Skeletal muscle tissue (tissue), 4 donors: ENCODE measurements around the gene PHTF2. TPM values are rescaled to one million over a fixed set of nuclear protein-coding genes. Genes with fewer than 3 reads are reported as not detected.

ENCODE experiments used
- H3K27ac ChIP-seq: one replicate; pipeline ENCODE4 v1.7.0; 2013; ENCODE audit warnings: mild to moderate bottlenecking, low read depth, low read length, inconsistent platforms
- H3K27me3 ChIP-seq, 3 donors: one replicate each; pipeline ENCODE4 v1.7.0; 2013; ENCODE audit warnings: low read length in 3 of 3; ENCODE audit not compliant: control insufficient read depth in 3 of 3, insufficient read depth in 3 of 3
- H3K36me3 ChIP-seq, 3 donors: one replicate each; pipeline ENCODE4 v1.7.0; 2013; ENCODE audit warnings: low read length in 3 of 3; ENCODE audit not compliant: control insufficient read depth in 3 of 3, insufficient read depth in 3 of 3
- H3K4me1 ChIP-seq, 3 donors: one replicate each; pipeline ENCODE4 v1.7.0; 2013; ENCODE audit warnings: low read length in 3 of 3, mild to moderate bottlenecking in 3 of 3; ENCODE audit not compliant: control insufficient read depth in 3 of 3, insufficient read depth in 3 of 3
- H3K4me3 ChIP-seq, 3 donors: one replicate each; pipeline ENCODE4 v1.7.0; 2013; ENCODE audit warnings: low read length in 3 of 3
- H3K9ac ChIP-seq, 3 donors: one replicate each; pipeline ENCODE4 v1.7.0; 2013; ENCODE audit warnings: low read length in 3 of 3, mild to moderate bottlenecking in 3 of 3, moderate library complexity in 2 of 3, low read depth in 1 of 3
- H3K9me3 ChIP-seq, 3 donors: one replicate each; pipeline ENCODE4 v1.7.0; 2013; ENCODE audit warnings: low read length in 3 of 3; ENCODE audit not compliant: control insufficient read depth in 3 of 3
- total RNA-seq: library from RNA; depleted of rRNA; stranded (reverse); fragments of >200 nt; gene quantifications from one replicate; pipeline ENCODE4 v1.2.3, GENCODE V29; 2014
- donor health status: Osteomylitis.

The PHTF2 gene
- total RNA-seq, 1 donor from 2014 or later, result 14.6 TPM

DNA sequence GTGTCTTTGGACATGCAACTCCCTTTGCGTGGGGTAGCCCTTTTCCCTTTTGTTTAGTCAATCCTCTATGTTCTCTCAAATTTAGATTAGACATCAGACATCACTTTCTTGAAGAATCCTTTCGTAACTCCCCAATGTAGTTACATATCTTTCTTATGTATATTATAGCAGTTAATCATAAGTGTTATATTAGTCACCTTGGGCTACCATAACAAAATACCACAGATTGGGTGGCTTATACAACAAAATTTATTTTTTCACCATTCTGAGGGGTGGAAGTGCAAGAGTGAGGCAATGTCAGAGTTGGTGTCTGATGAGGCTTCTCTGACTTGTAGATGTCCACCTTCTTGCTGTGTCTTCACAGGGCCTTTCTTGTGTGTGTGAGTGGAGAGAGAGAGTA is 105.7 kb downstream of the PHTF2 start:
- Histone ChIP-seq H3K9ac (no peak overlapping the region), H3K4me3 (no peak overlapping the region), H3K9me3 (no peaks in the 10 kb centered on the region), H3K27me3 (no peaks in the 10 kb centered on the region), H3K4me1 (no peaks in the 10 kb centered on the region), H3K27ac (no peak overlapping the region), H3K36me3 (peaks cover 3 to 7% (median 4%) of the 10 kb centered on the region in 3 donors)

DNA sequence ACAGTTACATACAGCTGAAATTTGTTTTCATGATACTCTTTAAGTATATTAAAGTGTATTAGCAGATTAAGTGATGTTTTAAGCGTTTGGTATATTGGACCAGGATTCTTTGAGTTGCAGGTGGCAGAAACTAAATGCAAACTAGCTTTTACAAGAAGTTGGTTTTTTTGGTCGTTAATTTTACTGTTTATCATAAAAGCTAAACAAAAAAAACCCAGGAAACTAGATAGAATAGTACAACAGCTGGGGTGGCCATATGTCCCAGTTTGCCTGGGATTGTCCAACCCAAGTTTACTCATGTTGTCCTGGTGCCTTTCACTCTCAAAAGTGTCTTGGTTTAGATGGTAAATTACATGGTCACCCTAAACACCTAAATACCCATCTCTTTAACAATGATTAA is 108.7 kb downstream of the PHTF2 start:
- no peak overlapping the region for H3K27ac ChIP-seq
- H3K36me3 ChIP-seq, result peaks cover 1 to 15% (median 9%) of the 10 kb centered on the region in 3 donors
- no peak overlapping the region for H3K4me3 ChIP-seq
- H3K9me3 ChIP-seq, result no peaks in the 10 kb centered on the region
- H3K27me3 ChIP-seq, result no peaks in the 10 kb centered on the region
- H3K4me1 ChIP-seq, result no peaks in the 10 kb centered on the region
- H3K9ac ChIP-seq, result no peak overlapping the region

DNA sequence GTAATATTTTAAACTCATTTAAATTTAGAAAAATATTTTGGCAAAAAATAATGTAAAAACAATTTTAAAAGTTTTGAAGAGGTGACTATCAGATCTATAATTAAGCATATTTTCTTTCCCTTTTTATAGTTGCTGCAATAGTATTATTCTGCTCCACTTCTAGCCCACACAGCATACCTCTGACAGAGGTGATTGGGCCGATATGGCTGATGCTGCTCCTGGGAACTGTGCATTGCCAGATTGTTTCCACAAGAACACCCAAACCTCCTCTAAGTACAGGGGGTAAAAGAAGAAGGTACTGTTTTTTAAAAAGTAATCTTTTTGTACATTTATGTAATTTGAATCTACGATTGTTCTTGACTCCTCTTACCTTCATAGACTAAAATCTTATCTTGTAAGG is 110.1 kb downstream of the PHTF2 start:
- Histone ChIP-seq H3K9ac (no peak overlapping the region), H3K4me3 (no peak overlapping the region), H3K36me3 (peaks cover 0 to 13% (median 9%) of the 10 kb centered on the region in 3 donors), H3K27me3 (no peaks in the 10 kb centered on the region), H3K27ac (no peak overlapping the region), H3K9me3 (no peaks in the 10 kb centered on the region), H3K4me1 (no peaks in the 10 kb centered on the region)

DNA sequence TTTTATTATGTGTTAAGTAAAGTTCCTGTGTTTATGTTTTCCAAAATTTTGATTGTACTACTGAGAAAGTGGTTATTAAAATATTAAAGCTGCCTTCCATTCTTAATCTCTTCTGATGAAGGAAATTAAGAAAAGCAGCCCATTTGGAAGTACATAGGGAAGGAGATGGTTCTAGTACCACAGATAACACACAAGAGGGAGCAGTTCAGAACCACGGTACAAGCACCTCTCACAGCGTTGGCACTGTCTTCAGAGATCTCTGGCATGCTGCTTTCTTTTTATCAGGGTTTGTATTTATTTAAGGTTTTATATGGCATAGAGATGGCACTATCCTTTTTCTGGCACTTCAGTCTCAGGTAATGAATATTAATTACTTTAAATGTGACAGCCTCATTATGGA is 111.6 kb downstream of the PHTF2 start:
- no peaks in the 10 kb centered on the region for H3K27me3 ChIP-seq
- no peak overlapping the region for H3K27ac ChIP-seq
- H3K9me3 ChIP-seq, result no peaks in the 10 kb centered on the region
- no peaks in the 10 kb centered on the region for H3K4me1 ChIP-seq
- no peak overlapping the region for H3K4me3 ChIP-seq
- H3K36me3 ChIP-seq, result peaks cover 0 to 13% (median 9%) of the 10 kb centered on the region in 3 donors
- H3K9ac ChIP-seq, result no peak overlapping the region

DNA sequence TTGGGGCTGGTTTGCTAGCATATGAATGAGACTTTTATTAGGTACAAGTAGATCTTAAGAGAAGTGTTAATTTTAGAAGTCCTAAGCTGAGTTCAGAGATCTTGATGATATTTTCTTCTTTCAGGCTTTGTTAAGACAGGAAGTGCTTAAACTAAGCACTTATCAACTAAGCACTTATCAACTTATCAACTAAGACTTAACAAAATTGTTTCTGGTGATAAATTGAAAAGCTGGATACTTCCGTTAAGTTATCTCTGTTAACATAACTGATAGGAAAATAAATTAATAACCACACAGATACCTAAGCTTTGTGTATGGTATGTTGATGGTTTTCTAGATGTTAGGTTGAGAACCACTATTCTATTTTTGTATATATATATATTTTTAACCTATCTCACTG is 113.7 kb downstream of the PHTF2 start:
- Histone ChIP-seq H3K4me3 (no peak overlapping the region), H3K36me3 (peaks cover 0 to 13% (median 7%) of the 10 kb centered on the region in 3 donors), H3K9me3 (no peaks in the 10 kb centered on the region), H3K4me1 (no peaks in the 10 kb centered on the region), H3K27ac (no peak overlapping the region), H3K9ac (no peak overlapping the region), H3K27me3 (no peaks in the 10 kb centered on the region)

DNA sequence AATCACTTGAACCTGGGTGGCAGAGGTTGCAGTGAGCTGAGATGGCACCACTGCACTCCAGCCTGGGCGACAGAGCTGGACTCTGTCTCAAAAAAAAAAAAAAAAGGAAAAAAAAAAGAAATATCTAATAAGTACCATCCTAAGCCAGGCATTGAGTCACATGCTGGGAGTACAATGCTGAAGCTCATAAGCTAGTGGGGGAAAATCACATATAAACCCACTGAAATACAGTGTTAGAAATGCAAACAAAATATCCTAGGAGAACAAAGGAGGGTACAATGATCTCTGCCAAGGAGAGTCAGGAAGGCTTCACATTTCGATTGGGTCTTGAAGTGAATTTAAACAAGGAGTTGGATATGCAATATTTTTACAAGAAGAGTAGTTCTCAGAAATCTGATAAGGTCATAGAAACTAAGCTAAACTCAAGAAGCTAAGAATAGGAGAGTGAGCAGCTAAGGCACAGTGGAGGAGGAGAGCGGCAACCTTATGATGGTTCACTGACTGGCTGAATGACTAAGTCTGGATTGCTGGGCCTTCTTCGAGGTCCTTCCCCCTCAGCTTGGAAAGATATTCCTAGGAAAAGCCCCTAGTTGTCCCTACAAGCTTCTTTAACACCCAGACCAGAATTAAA is 115.5 kb downstream of the PHTF2 start:
- H3K4me3 ChIP-seq, result no peak overlapping the region
- H3K9ac ChIP-seq, result no peak overlapping the region
- no peaks in the 10 kb centered on the region for H3K9me3 ChIP-seq
- peak overlapping the region; percentile 4 for H3K27ac ChIP-seq
- no peaks in the 10 kb centered on the region for H3K4me1 ChIP-seq
- H3K27me3 ChIP-seq, result no peaks in the 10 kb centered on the region
- peaks cover 0 to 13% (median 10%) of the 10 kb centered on the region in 3 donors for H3K36me3 ChIP-seq

DNA sequence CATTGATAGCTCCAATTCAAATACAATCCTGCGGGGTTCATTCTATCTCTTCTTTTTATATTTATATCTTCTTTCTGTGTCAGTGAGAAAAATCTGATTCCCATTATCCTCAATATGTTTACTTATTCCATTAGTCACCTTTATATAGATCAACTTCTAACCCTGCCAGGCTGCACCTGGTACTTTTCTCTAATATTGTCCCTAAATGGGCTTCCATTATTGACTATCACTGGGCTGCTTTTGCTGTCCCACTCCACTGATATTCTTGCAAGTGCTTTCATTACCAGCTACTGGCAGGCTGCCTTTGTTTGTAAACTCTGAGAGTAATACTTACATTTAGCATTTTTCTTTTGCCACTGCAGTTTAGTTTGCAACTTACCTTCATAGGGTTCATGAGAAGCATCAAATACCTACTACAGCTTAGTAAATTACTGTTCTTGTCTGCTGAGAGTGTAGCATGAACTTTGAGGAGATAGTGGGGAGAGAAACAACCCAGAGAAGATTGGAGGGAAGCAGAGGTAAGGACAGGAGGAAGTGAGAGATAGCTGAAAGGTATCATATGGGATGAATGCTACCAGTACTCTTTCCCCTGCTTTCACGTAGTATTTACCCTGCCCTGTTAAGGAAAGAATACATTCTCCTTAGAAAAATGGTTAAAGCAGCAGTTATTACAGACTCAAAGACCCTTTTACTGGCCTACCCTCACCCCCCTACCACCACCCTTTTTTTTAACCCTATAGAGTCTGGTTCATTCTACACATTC is 119.1 kb downstream of the PHTF2 start:
- no peak overlapping the region for H3K4me3 ChIP-seq
- H3K27ac ChIP-seq, result no peak overlapping the region
- no peaks in the 10 kb centered on the region for H3K9me3 ChIP-seq
- H3K4me1 ChIP-seq, result no peaks in the 10 kb centered on the region
- H3K9ac ChIP-seq, result no peak overlapping the region
- H3K27me3 ChIP-seq, result no peaks in the 10 kb centered on the region
- H3K36me3 ChIP-seq, result peaks cover 3 to 16% (median 8%) of the 10 kb centered on the region in 3 donors

DNA sequence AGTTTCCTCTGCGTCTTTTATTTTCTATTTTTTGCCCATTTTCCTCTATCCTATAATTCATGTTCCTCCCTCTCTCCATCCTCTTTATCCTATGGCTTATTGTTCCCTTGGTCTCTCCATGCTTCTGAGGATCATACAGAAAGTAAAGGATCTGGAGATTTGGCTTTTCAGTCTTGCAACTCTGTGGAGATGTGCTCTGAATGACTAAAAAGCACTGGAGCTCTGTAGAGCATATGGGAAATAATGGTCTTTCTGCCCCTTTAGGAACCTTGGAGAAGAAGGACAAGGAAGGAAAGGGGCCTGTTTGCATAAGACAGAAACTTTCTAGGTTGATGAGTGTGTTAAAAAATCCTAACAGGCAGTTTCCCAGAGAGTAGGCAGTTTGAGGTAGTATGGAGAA is 120.1 kb downstream of the PHTF2 start:
- no peaks in the 10 kb centered on the region for H3K4me1 ChIP-seq
- H3K27me3 ChIP-seq, result no peaks in the 10 kb centered on the region
- H3K4me3 ChIP-seq, result no peak overlapping the region
- H3K36me3 ChIP-seq, result peaks cover 6 to 19% (median 8%) of the 10 kb centered on the region in 3 donors
- H3K27ac ChIP-seq, result no peak overlapping the region
- no peaks in the 10 kb centered on the region for H3K9me3 ChIP-seq
- H3K9ac ChIP-seq, result no peak overlapping the region

DNA sequence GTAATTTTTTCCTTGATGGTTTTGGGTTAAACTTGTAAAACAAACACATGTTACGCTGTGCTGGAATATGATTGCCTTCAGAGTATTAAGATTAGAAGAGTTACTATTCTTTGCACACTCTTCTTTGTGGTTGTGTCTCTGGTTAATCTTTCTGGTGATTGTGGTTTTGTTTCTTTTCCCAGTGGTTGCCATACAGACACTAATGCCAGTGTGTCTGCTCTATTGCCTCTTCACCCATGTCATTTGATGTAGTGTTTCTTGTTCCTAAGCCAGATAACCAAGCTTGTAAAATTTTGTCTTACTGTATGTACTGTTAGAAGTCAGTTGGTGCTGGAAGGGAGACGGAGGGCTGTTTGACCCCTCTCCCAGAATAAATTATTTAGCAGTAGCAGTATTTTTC is 124.8 kb downstream of the PHTF2 start:
- H3K4me1 ChIP-seq, result no peaks in the 10 kb centered on the region
- no peak overlapping the region for H3K27ac ChIP-seq
- H3K27me3 ChIP-seq, result no peaks in the 10 kb centered on the region
- H3K36me3 ChIP-seq, result peaks cover 7 to 22% (median 8%) of the 10 kb centered on the region in 3 donors
- no peaks in the 10 kb centered on the region for H3K9me3 ChIP-seq
- H3K4me3 ChIP-seq, result no peak overlapping the region
- no peak overlapping the region for H3K9ac ChIP-seq

DNA sequence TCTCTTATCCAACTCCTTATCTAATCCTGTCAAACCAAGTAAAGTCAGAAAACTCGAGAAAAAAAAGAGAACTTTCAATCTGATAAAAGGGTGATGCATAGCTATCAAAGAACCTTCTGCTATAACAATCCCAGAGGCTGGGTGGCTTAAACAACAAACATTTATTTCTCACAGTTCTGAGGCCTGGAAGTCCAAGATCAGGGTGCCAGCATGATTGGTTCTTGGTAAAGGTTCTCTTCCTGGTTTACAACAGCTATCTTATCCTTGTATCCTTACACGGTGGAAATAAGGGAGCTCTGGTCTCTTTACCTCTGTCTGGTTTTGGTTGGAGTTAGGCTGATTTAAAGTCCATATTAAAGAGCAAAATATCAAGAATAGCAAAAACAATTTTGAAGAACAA is 131.9 kb downstream of the PHTF2 start:
- Histone ChIP-seq H3K4me3 (no peak overlapping the region), H3K9me3 (no peaks in the 10 kb centered on the region), H3K27ac (no peak overlapping the region), H3K9ac (no peak overlapping the region), H3K27me3 (no peaks in the 10 kb centered on the region), H3K4me1 (no peaks in the 10 kb centered on the region), H3K36me3 (peaks cover 2 to 18% (median 4%) of the 10 kb centered on the region in 3 donors)
